Stimulated activated CD8-positive, alpha-beta memory T cell treated with anti-CD3 and anti-CD28 coated beads, Interleukin-15, amount 100 ng/mL, for 4 hours (primary cell): Measurements from ENCODE around the gene EIF2B4.
"Not testable (repeated sequence)": the region's sequence is repeated elsewhere in the genome, so short reads cannot be mapped to it uniquely, and the experiment has no call there.

Experiments used
- DNase-seq, 2 donors: peaks; one replicate each; pipeline ENCODE4 v3.0.0-alpha.2; 2020; ENCODE audit warnings: low read depth in 2 of 2

The EIF2B4 gene

DNA sequence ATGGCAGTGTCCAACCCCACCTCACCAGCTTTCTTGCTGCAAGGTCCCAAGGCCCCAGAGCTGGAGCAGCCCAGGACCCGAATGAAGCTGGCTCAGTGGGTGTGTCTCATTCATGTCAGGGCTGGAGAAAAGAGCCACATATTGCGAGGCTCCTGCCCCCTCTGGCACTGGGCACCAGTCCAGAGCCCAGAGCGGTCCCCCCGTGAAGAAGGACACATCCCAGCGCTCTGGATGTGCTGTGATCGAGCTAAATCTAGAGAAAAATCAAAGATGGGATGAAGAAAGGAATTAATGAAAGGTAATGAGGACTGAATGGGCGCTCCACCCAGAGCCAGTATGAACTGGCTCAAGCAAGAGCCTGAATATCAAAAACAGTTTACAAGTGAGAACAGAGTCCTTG lies 34.0 kb downstream of the EIF2B4 start:
- DNase-seq: no peak

DNA sequence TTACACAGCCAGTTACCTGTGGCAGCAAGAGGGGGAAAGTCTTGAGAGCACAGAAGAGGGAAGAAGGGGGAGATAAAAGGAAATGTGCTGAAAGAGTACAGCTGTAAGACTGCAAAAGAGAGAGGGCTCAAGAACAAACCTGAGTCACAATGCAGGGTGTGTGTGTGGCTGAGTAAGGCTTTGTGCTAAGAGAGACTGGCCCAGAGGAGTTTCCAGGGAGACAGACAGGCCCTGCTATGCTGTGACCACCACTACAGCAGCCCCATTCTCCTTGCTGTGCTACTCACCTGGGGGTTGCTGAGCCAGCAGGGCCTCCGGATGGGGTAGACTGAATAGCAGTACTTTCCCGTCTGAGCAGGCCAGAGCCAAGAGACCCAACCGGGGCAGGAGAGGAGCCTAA lies 34.8 kb downstream of the EIF2B4 start:
- no peak for DNase-seq

DNA sequence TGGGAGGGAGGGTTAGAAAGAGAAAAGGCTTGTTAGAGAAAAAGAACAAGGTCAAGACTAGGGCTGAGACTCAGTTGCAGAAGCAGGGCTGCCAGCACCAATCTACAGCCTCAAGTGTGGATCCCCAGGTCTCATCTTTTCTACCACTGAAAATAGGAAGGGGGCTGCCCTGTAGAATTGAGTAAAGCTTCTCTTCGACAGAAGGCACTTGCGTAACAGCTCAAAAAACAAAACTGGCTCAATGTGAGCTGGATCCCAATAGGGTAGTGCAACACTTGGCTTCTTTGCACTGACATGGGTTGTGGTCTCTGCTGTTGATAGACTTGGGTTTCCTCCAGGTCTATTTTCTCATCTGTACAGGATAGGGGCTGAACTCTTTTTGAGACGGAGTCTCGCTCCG lies 45.4 kb downstream of the EIF2B4 start:
- DNase-seq: no peak

DNA sequence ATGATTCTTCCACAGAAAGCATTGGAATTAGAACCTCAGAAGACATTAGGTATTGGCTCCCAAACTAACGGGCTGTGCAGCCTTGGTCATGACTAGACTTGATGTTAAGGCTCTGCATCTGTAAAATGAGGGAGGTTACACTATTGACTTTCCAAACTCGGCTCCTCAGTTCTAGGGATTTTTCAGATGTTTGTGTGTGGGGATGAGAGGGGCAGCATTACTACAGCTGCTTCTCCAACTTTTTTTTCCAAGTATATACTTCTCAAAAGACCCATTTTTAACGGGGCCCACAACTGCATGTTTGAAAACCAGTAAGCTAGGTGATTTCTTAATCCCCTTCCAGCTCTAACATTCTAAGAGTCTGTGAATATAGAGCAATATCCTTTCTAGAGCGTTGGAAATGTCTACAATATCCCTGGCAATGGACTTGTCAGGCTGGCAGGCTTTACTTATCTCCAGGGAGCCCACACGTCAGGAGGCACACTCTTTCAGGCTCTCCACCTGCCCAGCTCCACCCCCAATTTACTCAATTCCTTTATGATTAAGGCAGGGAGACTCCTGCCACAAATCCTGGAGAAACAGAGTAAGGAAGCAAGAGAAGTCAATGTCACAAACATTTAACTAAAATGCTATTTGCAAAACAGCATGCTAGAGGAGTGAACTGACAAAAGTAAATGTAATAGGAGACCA lies 46.4 kb downstream of the EIF2B4 start:
- DNase-seq: no peak

DNA sequence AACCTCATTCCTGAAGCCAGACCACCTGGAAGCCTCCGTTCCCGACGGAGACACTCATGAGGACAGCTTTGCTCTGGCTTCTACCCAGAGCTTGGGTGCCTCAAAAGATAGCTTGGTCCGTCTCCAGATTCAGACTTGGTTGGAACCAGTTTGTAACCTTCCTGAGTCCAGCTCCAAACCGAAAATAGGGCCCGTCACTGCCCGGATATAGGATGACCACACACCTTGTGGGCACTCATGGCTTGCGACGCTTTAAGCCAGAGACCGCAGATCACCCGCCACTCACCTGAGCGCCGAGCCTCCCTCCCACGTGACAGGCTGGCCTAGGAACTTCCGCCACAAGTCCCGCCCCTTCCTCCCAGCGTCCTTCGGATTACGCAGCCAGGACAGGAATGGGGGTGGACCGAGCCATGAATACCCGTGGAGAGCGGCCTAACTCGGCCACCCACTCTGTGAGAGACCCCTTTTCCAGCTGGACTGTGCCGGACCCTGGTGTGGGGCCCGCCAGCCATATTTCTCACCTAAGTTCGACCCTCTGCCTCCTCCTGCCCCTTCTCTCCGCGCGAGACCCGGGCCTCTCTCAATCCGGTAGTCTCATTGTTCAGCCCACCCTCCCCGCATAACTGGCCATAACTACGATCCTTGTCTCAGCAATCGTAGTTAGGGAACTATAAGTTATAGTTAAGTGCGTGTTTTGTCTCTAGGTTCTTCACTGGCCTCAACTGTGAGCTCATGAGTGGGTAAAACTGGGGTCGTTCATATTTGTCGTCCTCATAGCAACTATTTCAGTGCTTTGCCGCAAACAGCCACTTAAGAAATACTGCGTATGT lies 47.2 kb downstream of the EIF2B4 start, which contains the start of gene MPV17:
TSS of gene MPV17 (minus strand) at position 332 of the 830 bp plus-strand sequence. CDS start 580 bp downstream, outside the sequence.
- peak; percentile 70 to 75 for DNase-seq

DNA sequence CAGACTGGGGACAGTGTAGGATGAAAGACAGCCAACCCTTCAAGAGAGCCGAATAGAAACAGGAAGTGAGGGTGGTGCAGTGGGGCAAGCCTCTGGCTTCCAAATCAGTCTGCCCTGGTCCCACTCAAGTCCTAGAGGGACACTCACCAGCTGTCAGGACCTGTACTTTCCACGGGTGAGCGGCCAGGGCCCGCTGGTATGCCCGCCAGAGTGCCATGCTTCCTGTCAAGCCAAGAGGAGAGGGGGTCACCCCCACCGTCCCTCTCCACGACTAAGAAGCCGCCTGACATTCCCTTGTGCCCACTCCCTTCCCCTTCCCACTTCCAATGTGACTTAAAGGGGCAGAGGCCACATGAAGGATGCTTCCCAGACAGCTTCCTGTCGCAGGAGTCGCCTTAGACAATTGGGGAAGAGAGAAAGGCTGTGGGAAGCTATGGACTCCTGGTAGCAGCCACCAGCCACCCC lies 47.8 kb downstream of the EIF2B4 start:
- DNase-seq: no peak

DNA sequence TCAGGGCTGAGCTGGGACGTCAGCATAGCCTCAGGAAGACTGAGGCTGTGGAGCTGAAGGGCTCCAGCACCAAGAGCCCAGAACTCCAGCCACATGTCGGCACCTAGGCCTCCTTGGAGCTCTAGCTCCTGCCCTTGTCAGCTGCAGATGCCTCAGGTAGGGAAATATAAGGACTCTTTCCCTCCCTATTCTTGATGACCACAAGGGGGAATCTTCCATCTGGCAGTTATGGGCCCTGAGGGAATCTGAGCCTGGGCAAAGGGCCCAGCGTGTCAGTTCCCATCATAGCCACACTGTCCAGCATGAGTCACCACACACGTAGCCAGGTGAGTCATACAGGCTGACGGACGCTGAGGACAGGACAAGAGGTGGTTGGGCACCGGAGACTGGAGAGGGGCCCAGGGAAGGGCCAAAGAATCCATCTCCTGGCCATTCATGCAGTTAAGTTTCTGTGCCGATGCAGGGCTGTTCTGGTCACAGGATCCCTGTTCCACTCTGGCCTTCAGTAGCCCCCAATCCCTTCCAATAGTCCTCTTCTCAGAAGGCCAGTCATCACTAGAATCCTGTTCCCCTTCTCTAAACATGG lies 49.1 kb downstream of the EIF2B4 start:
- no peak for DNase-seq

DNA sequence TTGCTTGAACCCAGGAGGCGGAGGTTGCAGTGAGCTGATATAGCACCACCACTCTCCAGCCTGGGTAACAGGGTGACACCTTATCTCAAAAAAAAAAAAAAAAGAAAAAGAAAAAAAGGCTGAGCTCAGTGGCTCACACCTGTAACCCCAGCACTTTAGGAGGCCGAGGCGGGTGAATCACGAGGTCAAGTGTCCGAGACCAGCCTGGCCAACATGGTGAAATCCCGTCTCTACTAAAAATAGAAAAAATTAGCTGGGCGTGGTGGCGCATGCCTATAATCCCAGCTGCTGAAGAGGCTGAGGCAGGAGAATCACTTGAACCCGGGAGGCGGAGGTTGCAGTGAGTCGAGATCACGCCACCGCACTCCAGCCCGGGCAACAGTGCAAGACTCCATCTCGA lies 50.3 kb downstream of the EIF2B4 start:
- not testable (repeated sequence) for DNase-seq

DNA sequence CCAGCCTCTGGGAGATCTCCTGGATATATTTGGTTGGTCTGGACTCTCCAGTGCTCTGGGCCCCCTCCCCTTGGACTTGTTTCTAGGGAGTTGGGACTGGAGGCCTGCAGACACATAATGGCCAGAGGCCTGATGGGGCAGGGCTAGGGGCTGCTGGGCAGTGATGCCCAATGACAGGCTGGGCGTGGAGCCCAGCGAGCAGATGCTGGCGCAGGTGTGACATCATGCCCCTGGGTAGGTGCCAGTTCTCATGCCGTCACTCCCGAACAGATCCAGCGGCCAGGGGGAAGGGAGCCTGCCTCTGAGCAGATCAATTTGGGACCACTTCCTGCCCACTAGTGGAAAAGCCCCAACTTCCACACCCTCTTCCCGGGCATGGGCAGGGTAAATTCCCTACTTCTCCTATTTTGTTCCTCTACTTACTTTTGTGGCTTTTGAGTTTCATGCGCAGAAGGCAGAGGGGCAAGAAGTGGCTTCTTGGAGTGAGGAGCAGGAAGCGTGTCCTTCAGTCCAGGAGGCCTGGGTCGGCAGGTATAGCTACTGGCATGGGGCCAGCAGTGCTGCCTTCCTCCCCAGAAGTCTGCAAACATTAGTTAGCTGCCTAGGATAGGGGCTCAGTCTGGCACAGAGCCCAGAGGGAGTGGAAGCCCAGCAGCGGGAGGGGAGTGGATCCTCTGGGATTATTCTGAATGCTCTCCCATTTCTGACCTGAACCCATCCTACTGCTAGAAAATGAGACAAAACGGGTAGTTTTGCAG lies 53.3 kb downstream of the EIF2B4 start:
- DNase-seq: no peak

DNA sequence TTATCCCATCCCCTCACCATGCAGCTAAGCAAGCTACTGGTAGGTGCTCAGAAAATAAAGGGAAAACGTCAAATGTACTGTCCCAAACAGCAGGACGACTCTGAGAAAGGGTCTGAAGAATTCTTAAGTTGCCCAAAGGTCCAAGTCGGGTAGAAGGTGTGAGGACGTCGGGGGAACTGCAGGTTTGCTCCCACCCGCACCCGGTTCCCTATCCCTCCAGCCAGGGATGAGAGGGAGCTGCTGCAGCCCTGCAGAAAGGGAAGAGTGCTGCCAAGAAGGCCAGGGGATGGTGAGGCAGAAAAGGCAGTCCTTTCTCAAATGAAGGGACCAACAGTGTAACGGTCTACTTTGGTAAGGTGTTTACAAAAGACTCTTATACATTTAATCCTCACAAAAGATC lies 55.0 kb downstream of the EIF2B4 start:
- no peak for DNase-seq

DNA sequence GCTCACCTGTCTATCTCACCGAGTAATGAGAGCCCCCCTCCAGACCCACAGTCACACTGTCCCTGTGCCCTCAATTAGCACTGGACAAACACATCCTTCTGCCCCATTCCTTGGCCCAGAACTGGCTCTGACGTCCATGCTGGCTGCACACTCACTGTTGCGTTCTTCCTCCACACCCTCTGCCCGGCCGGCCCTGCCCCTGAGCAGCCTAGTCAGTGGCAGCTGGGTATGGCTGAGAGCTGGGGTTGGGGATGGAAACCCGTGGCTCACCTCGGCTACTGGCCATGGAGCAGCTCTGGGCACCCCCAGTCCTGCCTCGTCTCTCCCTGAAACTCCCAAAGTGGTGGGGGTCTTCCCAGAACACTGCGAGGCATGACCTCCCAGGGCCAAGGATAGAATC lies 55.4 kb downstream of the EIF2B4 start:
- no peak for DNase-seq
